Activated CD4-positive, alpha-beta T cell treated with anti-CD3 and anti-CD28 coated beads, Interleukin-2, amount 50 U/mL, for 24 hours (primary cell): ENCODE data around the gene IL34.

Experiments
- DNase-seq, 2 donors: peaks; one replicate each; pipeline ENCODE4 v3.0.0-alpha.2; 2020; ENCODE audit warnings: low read depth in 1 of 2, low spot score in 1 of 2

Gene IL34

DNA sequence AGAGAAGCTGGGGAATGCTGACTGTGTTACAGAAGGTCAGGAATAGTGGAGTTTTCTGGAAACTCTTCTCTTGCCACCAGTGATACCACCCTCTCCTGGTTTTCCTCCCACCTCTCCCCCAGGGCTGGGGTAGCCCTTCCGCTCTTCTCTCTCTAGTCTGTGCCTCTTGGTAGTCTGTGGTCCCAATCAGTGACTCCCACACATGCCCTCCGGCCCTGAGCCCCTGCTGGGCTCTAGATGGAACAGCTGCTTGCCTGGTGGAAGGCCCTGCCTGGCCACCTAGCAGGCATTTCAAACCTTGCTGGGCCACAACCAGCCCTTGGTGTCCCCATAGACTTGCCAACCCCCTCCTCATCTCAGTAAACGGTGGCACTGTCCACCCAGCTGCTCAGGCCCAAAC lies 54.7 kb downstream of the IL34 start:
- DNase-seq: no peak

DNA sequence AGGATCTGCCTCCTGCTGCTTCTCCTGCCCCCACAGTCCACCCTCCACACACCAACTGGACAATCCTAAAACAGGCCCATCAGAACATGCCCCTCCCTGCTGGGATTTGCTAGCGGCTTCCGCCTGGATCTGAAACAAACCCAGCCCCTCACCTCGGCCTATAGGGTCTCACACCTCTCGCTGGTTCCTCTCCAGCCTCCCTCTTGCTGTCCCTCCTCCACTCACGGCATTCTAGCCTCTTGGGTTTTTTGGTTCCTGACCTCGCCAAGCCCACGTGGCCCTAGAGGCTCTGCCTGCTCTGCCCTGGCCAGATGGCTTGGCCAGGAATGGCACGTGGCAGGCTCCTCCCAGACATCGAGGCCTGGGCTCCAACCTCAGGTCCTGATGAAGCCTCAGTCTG lies 55.2 kb downstream of the IL34 start:
- DNase-seq: no peak

DNA sequence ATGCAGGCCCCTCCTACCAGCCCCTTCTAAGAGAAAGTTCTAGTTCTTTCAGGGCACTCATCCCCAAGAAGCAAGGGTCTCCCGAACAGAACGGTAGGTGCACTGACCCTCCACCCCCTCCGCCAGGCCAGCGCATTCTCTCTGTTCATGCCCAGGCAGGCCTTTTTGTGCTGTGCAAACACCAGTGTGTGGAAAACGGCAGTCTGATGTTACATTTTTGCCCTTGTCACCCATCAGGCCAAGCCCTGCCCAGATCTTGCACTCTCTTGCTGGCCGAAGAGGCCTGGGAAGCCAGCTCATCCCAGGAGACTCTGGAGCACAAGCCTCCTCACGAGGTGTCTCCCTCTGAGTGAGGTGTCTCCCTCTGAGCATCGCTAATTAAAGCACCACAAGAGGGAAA lies 55.6 kb downstream of the IL34 start:
- DNase-seq: no peak

GRCh38 chr16:70702624-70703023 lies 56.3 kb downstream of the IL34 start:
- DNase-seq: no peak

GRCh38 chr16:70703041-70703834 lies 56.9 kb downstream of the IL34 start:
- no peak for DNase-seq

DNA sequence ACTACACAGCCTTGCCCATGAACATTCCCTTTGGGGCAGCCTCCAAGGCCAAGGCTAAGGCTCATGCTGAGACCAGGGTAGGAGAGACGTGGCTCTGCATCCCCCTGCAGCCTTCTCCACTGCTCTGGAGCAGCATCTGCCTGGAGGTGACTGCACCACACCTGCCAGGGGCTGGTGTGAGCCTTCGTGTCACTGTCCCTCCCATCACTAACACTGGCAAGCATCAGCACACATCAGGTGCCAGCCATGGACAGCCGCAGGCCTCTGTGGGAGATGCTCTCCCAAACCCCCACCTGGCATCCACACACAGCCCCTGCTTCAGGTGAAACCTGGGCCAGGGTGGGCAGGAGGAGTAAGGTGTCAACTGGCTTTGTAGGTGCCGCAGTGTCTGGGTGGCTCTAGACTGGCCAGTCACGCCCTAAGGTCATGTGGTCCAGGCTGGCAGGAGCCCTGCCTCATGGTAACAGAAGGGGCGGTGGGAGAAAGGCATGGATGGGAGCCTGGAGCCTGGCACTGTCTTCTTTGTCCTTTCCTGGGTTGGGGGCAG lies 57.5 kb downstream of the IL34 start:
- no peak for DNase-seq

GRCh38 chr16:70704586-70704985 lies 58.2 kb downstream of the IL34 start:
- DNase-seq: no peak

DNA sequence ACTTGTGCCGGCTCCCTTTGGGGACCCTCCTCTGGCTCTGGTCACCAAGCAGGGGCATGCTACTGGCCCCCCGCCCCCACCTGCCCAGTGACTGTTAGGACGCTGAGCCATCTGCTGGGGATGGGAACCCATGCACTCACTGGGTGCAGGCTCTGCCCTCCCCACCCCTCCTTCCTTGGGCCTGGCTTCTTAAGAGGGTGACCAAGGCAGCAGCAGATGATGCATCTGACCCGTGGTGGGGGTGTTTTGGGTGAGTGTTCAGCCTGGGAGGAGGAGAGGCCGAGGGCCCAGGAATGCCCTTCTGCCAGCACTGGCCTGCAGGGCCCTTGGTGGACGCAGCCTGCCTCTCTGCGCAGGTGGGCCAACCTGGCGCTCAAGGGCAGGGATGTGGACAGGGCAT lies 58.7 kb downstream of the IL34 start:
- no peak for DNase-seq

GRCh38 chr16:70706948-70707465 lies 60.6 kb downstream of the IL34 start:
- no peak for DNase-seq

- DNase-seq: no peak
Measured at GRCh38 chr16:70708366-70709246, 62.2 kb downstream of the IL34 start.

- no peak for DNase-seq
Measured at GRCh38 chr16:70709457-70709856, 63.1 kb downstream of the IL34 start.

- no peak for DNase-seq
Measured at GRCh38 chr16:70709942-70710341, 63.6 kb downstream of the IL34 start.
